ENCODE results near the gene ANKRD33B.

ANKRD33B gene

DNA sequence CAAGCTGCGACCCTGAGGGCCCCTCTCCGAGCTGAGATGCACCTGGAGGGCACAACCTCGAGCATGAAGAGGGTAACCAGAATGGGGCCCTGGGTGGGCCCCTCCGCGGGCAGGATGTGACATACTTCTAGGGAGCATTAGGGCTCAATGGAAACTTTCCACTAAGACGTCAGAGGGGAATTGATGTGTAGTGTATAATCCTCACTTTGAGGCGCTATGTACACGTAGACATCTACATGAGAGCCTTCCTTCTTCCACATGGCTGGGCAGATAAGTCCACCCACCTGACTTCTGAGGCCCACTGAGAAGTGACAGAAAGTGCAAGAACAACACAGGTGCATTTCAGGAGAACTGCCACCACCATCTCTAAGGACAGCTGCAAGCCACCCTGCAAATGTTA lies 136.1 kb downstream of the ANKRD33B start:
- TF ChIP-seq, protein P1, sequence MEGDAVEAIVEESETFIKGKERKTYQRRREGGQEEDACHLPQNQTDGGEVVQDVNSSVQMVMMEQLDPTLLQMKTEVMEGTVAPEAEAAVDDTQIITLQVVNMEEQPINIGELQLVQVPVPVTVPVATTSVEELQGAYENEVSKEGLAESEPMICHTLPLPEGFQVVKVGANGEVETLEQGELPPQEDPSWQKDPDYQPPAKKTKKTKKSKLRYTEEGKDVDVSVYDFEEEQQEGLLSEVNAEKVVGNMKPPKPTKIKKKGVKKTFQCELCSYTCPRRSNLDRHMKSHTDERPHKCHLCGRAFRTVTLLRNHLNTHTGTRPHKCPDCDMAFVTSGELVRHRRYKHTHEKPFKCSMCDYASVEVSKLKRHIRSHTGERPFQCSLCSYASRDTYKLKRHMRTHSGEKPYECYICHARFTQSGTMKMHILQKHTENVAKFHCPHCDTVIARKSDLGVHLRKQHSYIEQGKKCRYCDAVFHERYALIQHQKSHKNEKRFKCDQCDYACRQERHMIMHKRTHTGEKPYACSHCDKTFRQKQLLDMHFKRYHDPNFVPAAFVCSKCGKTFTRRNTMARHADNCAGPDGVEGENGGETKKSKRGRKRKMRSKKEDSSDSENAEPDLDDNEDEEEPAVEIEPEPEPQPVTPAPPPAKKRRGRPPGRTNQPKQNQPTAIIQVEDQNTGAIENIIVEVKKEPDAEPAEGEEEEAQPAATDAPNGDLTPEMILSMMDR (conservative IDR thresholded peaks at IDR 0.05; ENCODE audit: low read depth, low read length), result no peak
- no peak for DNase-seq (ENCODE audit: low read depth)
- H3K4me3 ChIP-seq (ENCODE audit: low read depth, low read length), result no peak overlapping the region

DNA sequence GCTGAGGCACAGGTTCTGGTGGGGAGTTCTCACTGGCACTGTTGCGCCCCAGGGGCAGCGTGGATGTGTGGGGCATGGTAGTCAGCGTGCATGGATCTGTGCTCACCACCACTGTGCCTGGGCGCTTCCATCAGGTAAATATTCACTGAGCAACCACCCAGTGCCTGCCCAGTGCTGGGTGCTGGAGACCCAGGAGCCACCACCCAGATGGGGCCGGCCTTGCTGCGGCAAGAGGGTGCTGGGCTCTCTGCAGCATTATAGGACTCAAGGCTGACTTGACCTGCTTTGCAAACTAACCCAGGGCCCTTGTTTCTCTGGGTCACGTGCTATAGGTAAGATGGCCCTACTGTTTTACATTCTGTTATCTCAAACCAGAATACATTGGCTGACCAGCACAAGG lies 136.6 kb downstream of the ANKRD33B start:
- no peak for DNase-seq (ENCODE audit: low read depth)
- TF ChIP-seq, protein P1 (conservative IDR thresholded peaks at IDR 0.05; ENCODE audit: low read depth, low read length), result no peak
- no peak overlapping the region for H3K4me3 ChIP-seq (ENCODE audit: low read depth, low read length)

DNA sequence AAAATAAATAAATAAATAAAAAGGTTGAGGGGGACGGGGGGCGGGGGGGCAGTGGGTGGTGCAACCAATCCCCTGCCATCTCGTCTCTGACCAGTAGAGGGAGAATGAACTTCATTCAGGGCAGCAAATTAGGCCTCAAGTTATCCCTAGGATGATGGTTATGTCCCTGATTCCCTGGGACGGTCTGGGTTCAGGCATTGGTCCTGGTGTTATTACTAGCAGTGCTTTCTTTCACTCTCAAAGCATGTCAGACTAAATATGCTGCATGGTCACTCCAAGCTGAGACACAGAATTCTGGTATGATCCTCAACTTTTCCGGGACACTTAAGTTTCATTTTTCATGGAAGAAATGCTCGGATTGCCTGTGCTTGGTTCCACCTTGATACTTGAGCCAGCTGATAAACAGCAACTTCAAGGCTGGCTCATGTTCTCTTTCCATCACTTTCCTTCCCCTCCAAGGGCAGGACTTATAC lies 137.7 kb downstream of the ANKRD33B start:
- TF ChIP-seq, protein P1 (conservative IDR thresholded peaks at IDR 0.05; ENCODE audit: low read depth, low read length), result peak; percentile 67
- no peak overlapping the region for H3K4me3 ChIP-seq (ENCODE audit: low read depth, low read length)
- DNase-seq (ENCODE audit: low read depth), result peak; percentile 75

DNA sequence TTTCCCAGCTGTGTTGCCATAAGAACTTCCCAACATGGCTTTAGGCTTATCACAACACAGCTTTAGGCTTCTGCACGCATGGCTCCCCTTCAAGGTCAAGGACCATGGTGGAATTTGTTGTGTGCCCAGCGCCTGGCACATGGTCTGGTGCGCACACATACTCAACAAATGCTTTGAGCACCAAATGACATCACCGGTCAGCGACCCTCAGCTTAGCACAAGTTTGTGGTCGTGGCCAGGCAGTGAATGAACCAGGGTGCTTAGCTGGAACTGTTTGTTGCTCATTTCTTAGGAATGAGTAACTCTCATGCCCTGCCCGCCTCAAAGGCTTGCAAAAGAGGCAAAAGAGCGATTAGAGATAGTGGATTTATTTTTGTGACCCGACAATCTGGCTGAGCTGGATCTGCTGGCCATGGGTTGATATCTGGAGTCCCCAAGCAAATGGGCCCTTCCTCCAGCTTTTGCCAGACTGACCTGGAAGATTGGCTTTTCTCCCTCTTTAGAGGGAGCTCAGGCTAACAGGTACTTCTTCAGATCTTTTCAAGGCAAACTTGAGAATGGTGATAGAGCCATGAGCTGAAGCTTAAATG lies 138.3 kb downstream of the ANKRD33B start:
- DNase-seq (ENCODE audit: low read depth), result peak; percentile 97
- TF ChIP-seq, protein P1 (conservative IDR thresholded peaks at IDR 0.05; ENCODE audit: low read depth, low read length), result no peak
- H3K4me3 ChIP-seq (ENCODE audit: low read depth, low read length), result no peak overlapping the region

DNA sequence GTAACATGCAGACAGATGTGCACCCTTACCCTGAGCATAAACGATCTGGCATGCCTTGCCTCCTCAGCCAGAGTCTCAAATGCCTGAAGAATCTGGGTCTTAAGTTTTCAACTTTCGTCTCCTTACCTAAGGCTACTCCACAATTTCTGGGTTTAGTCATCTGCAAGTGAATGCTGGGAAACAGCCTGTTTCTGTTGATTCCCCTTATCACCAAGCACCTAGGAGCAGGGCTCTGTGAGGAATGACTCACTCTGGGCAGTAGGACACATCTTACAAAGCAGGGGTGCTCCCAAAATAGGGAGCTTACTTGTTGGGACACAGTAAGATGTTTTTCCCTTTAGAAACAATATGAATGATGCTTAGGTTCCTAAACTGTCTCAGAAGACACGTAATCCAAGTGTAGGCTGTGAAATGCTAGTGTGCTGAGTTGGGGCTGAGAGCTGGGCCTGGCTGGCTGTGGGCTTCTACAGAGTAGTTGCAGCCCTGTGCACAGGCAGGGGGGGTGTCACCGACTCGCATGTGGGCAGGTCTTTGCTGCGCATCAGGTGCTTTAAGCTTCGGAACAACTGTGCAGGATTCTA lies 139.1 kb downstream of the ANKRD33B start:
- TF ChIP-seq, protein P1 (conservative IDR thresholded peaks at IDR 0.05; ENCODE audit: low read depth, low read length), result no peak
- DNase-seq (ENCODE audit: low read depth), result peak; percentile 59
- H3K4me3 ChIP-seq (ENCODE audit: low read depth, low read length), result no peak overlapping the region

DNA sequence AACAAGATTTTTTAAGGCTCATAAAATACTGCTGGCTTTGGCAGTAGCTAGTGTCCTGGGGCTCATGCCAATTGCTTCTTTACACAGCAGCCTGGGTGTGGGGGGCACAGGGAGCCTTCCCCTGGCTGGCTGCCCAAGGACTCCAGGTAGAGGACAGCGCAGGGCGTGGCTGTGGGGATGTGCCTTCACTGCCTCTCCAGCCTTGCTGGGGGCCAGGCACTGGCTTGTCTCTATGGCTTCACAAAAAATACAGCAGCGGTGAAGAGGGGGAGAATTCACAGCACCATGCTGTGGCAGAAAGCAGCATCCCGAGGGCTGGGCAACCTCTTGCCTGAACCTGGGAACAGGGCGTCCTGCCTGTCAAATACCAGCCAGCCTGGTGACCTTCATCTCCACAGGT lies 139.8 kb downstream of the ANKRD33B start:
- TF ChIP-seq, protein P1 (conservative IDR thresholded peaks at IDR 0.05; ENCODE audit: low read depth, low read length), result no peak
- H3K4me3 ChIP-seq (ENCODE audit: low read depth, low read length), result no peak overlapping the region
- DNase-seq (ENCODE audit: low read depth), result no peak
